Breast epithelium (tissue), 4 donors: Measurements from ENCODE around the gene THSD4. TPM values are rescaled to one million over a fixed set of nuclear protein-coding genes. Genes with fewer than 3 reads are reported as not detected.
A peak's percentile ranks its signal among the peaks of the same experiment; 100 is the strongest.

Experiments
- DNase-seq, 2 donors: peaks; one replicate each; pipeline ENCODE4 v3.0.0-alpha.2; 2019; ENCODE audit warnings: low spot score in 2 of 2
- H3K27ac ChIP-seq, 2 donors: fragments of 200-600 bp; sonication (generic) in 1 of 2; one replicate each; pipeline ENCODE4 v1.5.1; 2016 to 2019; ENCODE audit warnings: mild to moderate bottlenecking in 1 of 2
- H3K27me3 ChIP-seq, 2 donors: fragments of 200-600 bp; sonication (generic) in 1 of 2; one replicate each; pipeline versions ENCODE4 v1.5.1 to v1.6.0; 2017 to 2019; ENCODE audit warnings: control low read depth in 1 of 2, mild to moderate bottlenecking in 1 of 2
- H3K36me3 ChIP-seq: fragments of 200-600 bp; one replicate; pipeline ENCODE4 v1.5.1; 2019
- H3K4me1 ChIP-seq, 2 donors: fragments of 200-600 bp; sonication (generic); one replicate each; pipeline ENCODE4 v1.5.1; 2016 to 2019; ENCODE audit warnings: control low read depth in 1 of 2
- H3K4me3 ChIP-seq, 3 donors: fragments of 200-600 bp; sonication (generic); 1 replicate in 2 of 3; 2 replicates in 1 of 3; pipeline ENCODE4 v1.5.1; 2016 to 2019; ENCODE audit warnings: mild to moderate bottlenecking in 3 of 3, moderate library complexity in 2 of 3
- H3K9me3 ChIP-seq, 2 donors: fragments of 200-600 bp; sonication (generic) in 1 of 2; one replicate each; pipeline ENCODE4 v1.5.1; 2016 to 2019; ENCODE audit warnings: control low read depth in 1 of 2
- POLR2A ChIP-seq: fragments of 450-650 bp; IDR thresholded peaks from one replicate; pipeline ENCODE4 v1.6.1; 2016; ENCODE audit warnings: antibody characterized with exemption, mild to moderate bottlenecking, moderate library complexity
- POLR2AphosphoS5 ChIP-seq, 3 donors: sonication (generic); formaldehyde crosslinking; IDR thresholded peaks; one replicate each; pipeline ENCODE4 v1.6.1; 2017; ENCODE audit warnings: antibody characterized with exemption in 3 of 3
- intact Hi-C: fragments of 100-400 bp; cut with DNase I; formaldehyde crosslinking; loops from one replicate; pipeline ENCODE4 v1.15.1; 2023; ENCODE audit warnings: low total_unique reads
- total RNA-seq, 3 donors: library from RNA; depleted of rRNA; stranded (reverse); fragments of >200 nt; gene quantifications; one replicate each; pipeline ENCODE4 v1.1.0, GENCODE V29; 2016
- TF ChIP-seq, protein P1 (sequence below), 3 donors: fragments of 450-650 bp; IDR thresholded peaks; one replicate each; pipeline ENCODE4 v1.5.1; 2016 to 2017; ENCODE audit warnings: antibody characterized with exemption in 3 of 3, mild to moderate bottlenecking in 3 of 3, moderate library complexity in 3 of 3

Gene THSD4
- total RNA-seq, 3 donors from 2014 or later: 0.64 to 58.7 (median 41.3) TPM

DNA sequence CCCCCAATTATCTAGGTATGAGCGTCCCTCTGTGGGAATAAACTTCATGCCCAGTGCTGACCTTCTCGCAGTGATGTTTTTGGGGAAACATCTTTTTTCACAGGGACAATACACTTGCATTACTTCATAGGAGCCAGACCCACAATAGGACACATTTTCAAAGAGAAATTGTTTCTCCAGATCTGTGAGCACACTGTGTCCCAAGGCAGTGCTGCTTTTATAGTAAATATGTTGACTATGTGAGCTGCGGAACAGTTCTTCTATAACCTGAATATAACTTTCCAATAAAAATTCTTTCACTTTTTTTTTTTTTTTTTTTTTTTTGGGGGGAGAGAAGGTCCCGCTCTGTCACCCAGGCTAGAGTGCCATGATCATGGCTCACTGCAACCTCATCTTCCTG lies 17.4 kb upstream of the THSD4 start:
- no peaks in the 10 kb centered on the region for H3K27me3 ChIP-seq
- no peaks in the 10 kb centered on the region for H3K4me1 ChIP-seq
- no peaks in the 10 kb centered on the region for H3K9me3 ChIP-seq
- H3K27ac ChIP-seq: peak overlapping the region; percentile 66 to 77
- no peak overlapping the region for H3K4me3 ChIP-seq
- DNase-seq: no peak
- intact Hi-C loops: no loop called here
- H3K36me3 ChIP-seq: no peaks in the 10 kb centered on the region
- TF ChIP-seq POLR2AphosphoS5 (IDR thresholded peaks at IDR 0.05): no peak
- no peak for TF ChIP-seq POLR2A
- TF ChIP-seq, protein P1, sequence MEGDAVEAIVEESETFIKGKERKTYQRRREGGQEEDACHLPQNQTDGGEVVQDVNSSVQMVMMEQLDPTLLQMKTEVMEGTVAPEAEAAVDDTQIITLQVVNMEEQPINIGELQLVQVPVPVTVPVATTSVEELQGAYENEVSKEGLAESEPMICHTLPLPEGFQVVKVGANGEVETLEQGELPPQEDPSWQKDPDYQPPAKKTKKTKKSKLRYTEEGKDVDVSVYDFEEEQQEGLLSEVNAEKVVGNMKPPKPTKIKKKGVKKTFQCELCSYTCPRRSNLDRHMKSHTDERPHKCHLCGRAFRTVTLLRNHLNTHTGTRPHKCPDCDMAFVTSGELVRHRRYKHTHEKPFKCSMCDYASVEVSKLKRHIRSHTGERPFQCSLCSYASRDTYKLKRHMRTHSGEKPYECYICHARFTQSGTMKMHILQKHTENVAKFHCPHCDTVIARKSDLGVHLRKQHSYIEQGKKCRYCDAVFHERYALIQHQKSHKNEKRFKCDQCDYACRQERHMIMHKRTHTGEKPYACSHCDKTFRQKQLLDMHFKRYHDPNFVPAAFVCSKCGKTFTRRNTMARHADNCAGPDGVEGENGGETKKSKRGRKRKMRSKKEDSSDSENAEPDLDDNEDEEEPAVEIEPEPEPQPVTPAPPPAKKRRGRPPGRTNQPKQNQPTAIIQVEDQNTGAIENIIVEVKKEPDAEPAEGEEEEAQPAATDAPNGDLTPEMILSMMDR (IDR thresholded peaks at IDR 0.05): no peak

DNA sequence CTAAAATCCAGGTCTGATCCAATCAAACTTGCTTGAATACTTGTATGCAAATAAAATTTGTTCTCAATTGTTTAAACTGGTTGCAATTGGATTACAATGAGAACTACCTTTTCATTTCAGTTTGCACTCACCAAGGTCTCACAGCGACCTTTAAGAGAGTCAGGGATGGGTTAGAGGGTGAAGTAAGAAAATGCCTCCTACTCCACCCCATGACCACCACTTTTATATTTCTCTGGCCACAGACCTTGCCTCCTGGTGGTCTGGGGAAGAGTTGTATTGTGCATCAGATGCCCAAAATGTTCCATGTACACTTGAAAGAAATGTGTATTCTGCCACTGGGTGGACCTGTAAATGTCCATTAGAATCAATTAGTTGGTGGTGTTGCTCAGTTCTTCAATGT lies 16.4 kb upstream of the THSD4 start:
- Histone ChIP-seq H3K36me3 (no peaks in the 10 kb centered on the region), H3K27ac (peak overlapping the region in 1 of 2 donors; percentile 22), H3K9me3 (no peaks in the 10 kb centered on the region), H3K27me3 (no peaks in the 10 kb centered on the region), H3K4me3 (no peak overlapping the region), H3K4me1 (no peaks in the 10 kb centered on the region)
- TF ChIP-seq POLR2A (no peak), POLR2AphosphoS5 (IDR thresholded peaks at IDR 0.05) (no peak)
- TF ChIP-seq, protein P1 (IDR thresholded peaks at IDR 0.05): no peak
- no peak for DNase-seq
- intact Hi-C loops: no loop called here

DNA sequence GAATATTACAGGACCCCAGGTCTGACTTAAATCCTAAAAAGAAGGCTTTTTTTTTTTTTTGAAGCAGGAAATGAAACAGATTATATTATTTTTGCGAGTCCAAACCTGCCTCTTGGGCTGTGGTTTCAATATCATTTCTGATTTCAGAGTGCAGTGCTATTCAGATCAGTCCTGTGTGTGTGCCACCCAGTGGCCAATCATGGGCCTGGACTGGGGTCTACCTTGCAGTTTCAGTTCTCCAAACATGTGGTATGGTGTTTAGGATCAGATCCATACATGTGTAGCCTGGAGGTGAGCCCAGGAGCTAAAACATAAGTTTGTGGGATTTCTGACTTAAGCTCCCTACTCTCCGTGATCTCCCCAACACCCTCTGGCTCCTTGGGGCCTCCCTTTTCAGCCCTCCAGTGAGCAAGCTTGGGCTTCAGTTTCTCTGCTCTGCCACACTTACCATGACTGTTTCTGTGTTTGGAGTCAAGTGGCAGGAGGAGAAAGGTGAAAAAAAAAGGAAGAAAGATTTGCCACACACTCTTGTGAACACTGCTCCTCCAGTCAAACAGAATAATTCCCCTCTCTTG lies 12.1 kb upstream of the THSD4 start:
- no peaks in the 10 kb centered on the region for H3K36me3 ChIP-seq
- no peak for DNase-seq

GRCh38 chr15:71104636-71105035 lies 10.6 kb upstream of the THSD4 start:
- no peak overlapping the region for H3K27ac ChIP-seq
- DNase-seq: no peak
- intact Hi-C loops: no loop called here
- H3K4me1 ChIP-seq: no peaks in the 10 kb centered on the region
- H3K4me3 ChIP-seq: no peak overlapping the region
- no peaks in the 10 kb centered on the region for H3K36me3 ChIP-seq
- no peaks in the 10 kb centered on the region for H3K27me3 ChIP-seq
- H3K9me3 ChIP-seq: no peaks in the 10 kb centered on the region
- TF ChIP-seq POLR2AphosphoS5 (IDR thresholded peaks at IDR 0.05) (no peak), POLR2A (no peak)
- TF ChIP-seq, protein P1 (IDR thresholded peaks at IDR 0.05): no peak

More for the DNA sequence above, 12.1 kb upstream of the THSD4 start:
- intact Hi-C loops: no loop called here
- no peaks in the 10 kb centered on the region for H3K27me3 ChIP-seq
- no peak for TF ChIP-seq POLR2A
- TF ChIP-seq, protein P1 (IDR thresholded peaks at IDR 0.05): no peak
- no peak for TF ChIP-seq POLR2AphosphoS5 (IDR thresholded peaks at IDR 0.05)
- no peaks in the 10 kb centered on the region for H3K9me3 ChIP-seq
- no peak overlapping the region for H3K4me3 ChIP-seq
- no peaks in the 10 kb centered on the region for H3K4me1 ChIP-seq
- H3K27ac ChIP-seq: peak overlapping the region; percentile 12 to 34

DNA sequence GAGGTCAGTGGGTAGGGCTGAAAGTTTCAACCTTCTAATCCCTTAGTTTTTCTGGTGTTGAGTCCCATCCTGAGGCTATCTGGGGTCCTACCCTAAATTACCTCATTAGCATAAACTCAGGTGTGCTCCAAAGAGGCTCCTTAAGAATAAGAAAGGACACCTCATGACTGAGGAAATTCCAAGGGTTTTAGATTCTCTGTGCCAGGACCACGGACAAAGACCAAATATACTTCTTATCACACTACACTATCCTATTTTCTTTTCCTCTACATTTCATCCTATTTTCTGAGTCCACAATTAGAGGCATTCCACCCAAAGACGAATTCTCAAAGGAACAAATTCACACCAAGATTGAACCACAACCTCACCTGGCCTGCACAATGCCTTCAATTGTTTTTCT lies 9.8 kb upstream of the THSD4 start:
- intact Hi-C loops: no loop called here
- no peak for TF ChIP-seq POLR2A
- no peak for DNase-seq

More for the DNA sequence above, 9.8 kb upstream of the THSD4 start:
- Histone ChIP-seq H3K36me3 (no peaks in the 10 kb centered on the region), H3K27ac (no peak overlapping the region), H3K4me1 (no peaks in the 10 kb centered on the region), H3K27me3 (no peaks in the 10 kb centered on the region), H3K4me3 (no peak overlapping the region), H3K9me3 (no peaks in the 10 kb centered on the region)
